Memory B cell (primary cell): ENCODE results near the gene CCDC187.
A peak's percentile ranks its signal among the peaks of the same experiment; 100 is the strongest.

Experiments
- ATAC-seq: fragments of 150-1000 bp; cut with Tn5 transposase; 2 replicates; pipeline ENCODE4 v1.10.0; 2021; ENCODE audit warnings: low read depth, mild to moderate bottlenecking, moderate library complexity
- DNase-seq, 2 donors: peaks; one replicate each; pipeline ENCODE4 v3.0.0; 2022; ENCODE audit warnings: low spot score in 2 of 2
- H3K27ac Mint-ChIP-seq: one replicate; pipeline ENCODE4 v1.8.0; 2022; ENCODE audit warnings: mild to moderate bottlenecking, moderate library complexity, mixed read lengths
- H3K27me3 Mint-ChIP-seq: one replicate; pipeline ENCODE4 v1.8.0; 2022; ENCODE audit warnings: mixed read lengths
- H3K36me3 Mint-ChIP-seq: one replicate; pipeline ENCODE4 v1.8.0; 2022; ENCODE audit warnings: mild to moderate bottlenecking, mixed read lengths
- H3K4me1 Mint-ChIP-seq: one replicate; pipeline ENCODE4 v1.8.0; 2022; ENCODE audit warnings: mixed read lengths
- H3K4me3 Mint-ChIP-seq: one replicate; pipeline ENCODE4 v1.8.0; 2022; ENCODE audit warnings: mild to moderate bottlenecking, moderate library complexity, mixed read lengths
- H3K9me3 Mint-ChIP-seq: one replicate; pipeline ENCODE4 v1.8.0; 2022; ENCODE audit warnings: mixed read lengths

The CCDC187 gene

DNA sequence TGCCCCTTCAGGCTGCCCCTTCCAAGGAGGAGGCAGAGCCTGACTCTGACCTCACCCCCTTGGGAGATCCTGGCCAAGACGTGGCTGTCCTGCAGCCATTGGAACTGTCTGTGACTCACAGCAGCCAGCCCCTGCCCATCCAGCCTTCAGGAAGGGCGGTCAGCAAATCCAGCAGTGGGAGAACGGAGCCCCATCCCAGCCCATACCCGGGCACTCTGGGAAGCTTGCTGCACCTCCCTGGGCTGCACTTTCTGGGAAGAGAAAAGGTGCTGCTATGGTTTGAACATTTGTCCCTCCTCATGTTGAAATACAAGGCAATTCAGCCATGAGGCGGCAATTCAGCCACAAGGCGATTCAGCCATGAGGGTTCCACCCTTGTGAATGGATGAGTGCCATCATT lies 24.4 kb downstream of the CCDC187 start:
- Mint-ChIP-seq H3K4me3 (no peak overlapping the region), H3K4me1 (peaks cover 11% of the 10 kb centered on the region), H3K36me3 (no peaks in the 10 kb centered on the region), H3K27ac (no peak overlapping the region), H3K9me3 (no peaks in the 10 kb centered on the region), H3K27me3 (peaks cover 8% of the 10 kb centered on the region)
- ATAC-seq (no peak), DNase-seq (no peak)

DNA sequence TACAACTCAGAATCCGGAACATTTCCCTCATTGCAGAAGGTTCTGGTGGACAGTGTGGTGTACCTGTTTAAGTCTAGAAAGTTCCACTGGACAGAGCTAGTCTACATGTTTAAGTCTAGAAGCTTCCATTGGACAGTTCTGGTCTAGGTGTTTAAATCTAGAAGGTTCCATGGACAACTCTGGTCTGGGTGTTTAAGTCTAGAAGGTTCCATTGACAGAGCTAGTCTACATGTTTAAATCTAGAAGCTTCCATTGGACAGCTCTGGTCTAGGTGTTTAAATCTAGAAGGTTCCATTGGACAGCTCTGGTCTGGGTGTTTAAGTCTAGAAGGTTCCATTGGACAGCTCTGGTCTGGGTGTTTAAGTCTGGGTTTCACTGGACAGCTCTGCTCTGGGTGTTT lies 25.0 kb downstream of the CCDC187 start:
- Mint-ChIP-seq H3K4me3 (no peak overlapping the region), H3K27ac (no peak overlapping the region), H3K36me3 (no peaks in the 10 kb centered on the region), H3K4me1 (peaks cover 11% of the 10 kb centered on the region), H3K27me3 (peaks cover 8% of the 10 kb centered on the region), H3K9me3 (no peaks in the 10 kb centered on the region)
- DNase-seq = no peak
- no peak for ATAC-seq

DNA sequence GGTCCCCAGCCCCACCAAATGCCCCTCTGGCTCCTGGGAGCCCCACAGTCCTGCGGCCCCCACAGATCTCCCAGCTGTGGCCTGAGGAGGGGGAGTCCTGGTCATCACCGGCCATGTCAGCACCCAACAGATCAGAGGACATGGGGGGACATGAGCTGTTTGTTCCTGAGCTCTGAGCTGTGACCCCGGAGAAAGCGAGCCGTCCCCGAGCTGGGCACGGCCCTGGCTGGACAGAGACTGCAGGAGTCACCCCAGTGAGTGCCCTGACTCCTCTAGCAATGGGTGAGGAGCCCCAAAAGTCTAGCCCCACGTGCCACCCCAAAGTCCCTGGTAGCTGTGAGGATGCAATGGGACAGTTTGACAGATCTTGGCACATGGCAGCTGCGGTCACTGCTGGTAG lies 25.7 kb downstream of the CCDC187 start:
- DNase-seq (no peak), ATAC-seq (no peak)
- H3K9me3 Mint-ChIP-seq = no peaks in the 10 kb centered on the region
- no peaks in the 10 kb centered on the region for H3K36me3 Mint-ChIP-seq
- peaks cover 5% of the 10 kb centered on the region for H3K27me3 Mint-ChIP-seq
- H3K4me1 Mint-ChIP-seq = peaks cover 6% of the 10 kb centered on the region
- no peak overlapping the region for H3K27ac Mint-ChIP-seq
- no peak overlapping the region for H3K4me3 Mint-ChIP-seq

DNA sequence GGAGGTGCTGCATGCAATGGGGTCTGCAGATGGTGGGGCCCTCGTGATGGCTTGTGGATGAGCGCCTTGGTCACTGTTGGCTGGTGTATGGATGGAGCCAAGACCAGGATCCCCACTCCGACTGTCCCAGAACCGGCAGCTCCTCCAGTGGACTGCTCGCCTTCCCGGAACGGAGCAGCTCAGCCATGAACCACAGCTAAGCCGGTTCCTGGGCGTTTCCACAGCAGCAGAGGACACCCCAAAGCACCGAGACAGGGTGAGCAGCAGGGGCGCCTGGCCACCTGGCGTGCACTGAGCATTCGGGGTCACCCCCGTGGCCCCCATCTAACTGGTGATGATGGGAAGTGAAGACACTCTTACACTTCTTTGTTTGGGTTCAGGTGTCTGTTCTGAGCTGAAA lies 26.1 kb downstream of the CCDC187 start:
- Mint-ChIP-seq H3K27me3 (peaks cover 5% of the 10 kb centered on the region), H3K36me3 (no peaks in the 10 kb centered on the region), H3K4me3 (no peak overlapping the region), H3K27ac (no peak overlapping the region), H3K4me1 (peaks cover 6% of the 10 kb centered on the region), H3K9me3 (no peaks in the 10 kb centered on the region)
- ATAC-seq (no peak), DNase-seq (no peak)

DNA sequence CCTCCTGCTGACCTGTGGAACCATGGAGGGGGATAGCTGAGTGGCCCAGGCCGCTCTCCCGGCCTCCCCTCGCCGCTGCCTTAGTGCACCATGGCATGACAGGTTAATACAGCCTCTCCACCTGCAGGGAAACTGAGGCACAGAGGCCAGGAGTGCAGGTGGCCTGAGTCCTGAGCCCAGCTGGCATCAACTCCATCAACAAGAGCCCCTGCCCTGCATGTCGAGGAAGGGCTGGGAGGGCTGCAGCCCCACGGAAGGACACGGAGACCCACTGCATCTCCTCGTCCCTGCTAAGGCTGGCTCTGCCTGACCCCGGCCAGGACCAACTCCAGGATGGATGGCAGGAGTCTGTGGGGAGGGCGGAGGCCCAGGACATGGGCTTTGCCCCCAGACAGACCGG lies 27.2 kb downstream of the CCDC187 start:
- H3K27ac Mint-ChIP-seq = no peak overlapping the region
- no peaks in the 10 kb centered on the region for H3K4me1 Mint-ChIP-seq
- DNase-seq = no peak
- H3K27me3 Mint-ChIP-seq = peaks cover 5% of the 10 kb centered on the region
- no peaks in the 10 kb centered on the region for H3K9me3 Mint-ChIP-seq
- H3K4me3 Mint-ChIP-seq = no peak overlapping the region
- ATAC-seq = no peak
- no peaks in the 10 kb centered on the region for H3K36me3 Mint-ChIP-seq

DNA sequence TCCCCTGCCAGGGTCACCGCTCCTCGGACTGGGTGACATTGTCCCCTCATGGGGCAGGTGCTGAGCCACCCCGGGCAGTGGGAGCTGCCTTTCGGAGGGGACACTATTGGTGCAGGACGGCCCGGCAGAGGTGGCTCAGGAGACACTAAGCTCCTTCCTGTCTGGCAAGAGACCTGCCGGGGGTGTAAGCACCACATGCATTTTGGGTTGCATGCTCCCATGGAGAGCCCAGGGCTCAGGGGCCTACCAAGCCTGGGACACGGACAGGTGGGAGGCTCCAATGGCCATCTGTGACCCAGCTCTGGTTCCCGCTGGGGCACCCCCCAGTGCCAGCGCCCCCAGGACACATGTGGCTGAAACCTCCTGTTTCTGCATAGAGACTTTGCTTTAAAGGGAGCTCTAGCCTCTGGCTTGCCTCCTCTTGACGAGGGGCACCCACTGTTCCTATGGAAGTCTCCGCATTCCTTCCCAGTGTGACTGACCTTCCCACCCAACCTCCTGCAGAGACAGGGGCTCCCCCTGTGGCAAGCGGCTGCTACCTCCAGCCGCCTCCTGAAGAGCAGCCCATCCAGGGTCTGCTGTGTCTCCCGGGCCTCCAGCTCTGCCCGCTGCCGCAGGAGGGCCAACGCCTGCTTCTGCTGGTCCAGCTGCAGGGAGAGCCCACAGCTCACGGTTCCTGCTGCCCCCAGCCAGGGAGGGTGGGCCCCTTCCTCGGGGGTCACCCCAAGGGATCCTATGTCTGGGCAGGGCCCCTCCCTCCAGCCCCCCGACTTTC lies 28.1 kb downstream of the CCDC187 start:
- Mint-ChIP-seq H3K27ac (no peak overlapping the region), H3K4me3 (no peak overlapping the region), H3K9me3 (no peaks in the 10 kb centered on the region), H3K36me3 (no peaks in the 10 kb centered on the region), H3K27me3 (peaks cover 3% of the 10 kb centered on the region), H3K4me1 (no peaks in the 10 kb centered on the region)
- ATAC-seq (no peak), DNase-seq (no peak)

DNA sequence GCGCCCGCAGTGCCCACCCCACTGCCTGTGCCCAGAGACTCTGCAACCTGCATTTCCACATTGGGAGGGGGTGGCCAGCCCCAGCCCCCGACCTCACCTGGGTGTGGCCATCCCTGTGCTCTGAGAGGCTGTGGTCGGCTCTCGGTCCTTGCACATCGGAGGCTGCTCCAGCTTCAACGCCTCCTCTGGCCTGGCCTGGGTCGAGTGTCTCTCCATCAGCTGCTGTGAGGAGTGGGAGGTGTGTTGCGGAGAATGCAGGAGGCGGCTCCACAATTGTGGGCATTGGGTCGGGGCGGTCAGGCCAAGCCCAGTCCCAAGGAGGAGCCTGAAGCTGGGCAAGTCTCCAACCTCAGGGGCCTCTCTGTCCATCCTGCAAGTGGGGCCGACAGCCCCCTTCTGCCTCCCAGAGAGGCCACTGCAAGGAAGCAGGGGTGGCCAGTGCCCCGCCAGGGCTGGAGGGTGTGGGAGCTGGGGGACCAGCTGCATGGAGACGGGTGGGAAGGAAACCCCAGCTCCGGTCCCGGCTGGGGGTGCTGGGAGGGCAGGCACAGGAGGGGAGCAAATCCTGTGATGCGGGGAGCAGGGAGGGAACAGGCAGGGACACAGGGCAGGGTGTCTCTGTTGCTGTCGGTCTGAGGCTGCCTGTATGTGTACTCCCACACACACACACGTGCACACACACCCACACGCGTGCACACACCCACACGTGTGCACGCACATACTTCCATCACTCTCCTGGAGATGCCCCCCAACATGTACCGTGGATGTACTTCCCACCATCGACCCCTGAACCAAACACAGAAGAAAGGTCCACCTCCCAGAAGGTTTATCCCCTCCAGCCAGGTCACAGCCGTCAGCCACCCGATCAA lies 28.9 kb downstream of the CCDC187 start:
- no peak overlapping the region for H3K27ac Mint-ChIP-seq
- H3K9me3 Mint-ChIP-seq = no peaks in the 10 kb centered on the region
- H3K4me3 Mint-ChIP-seq = no peak overlapping the region
- H3K27me3 Mint-ChIP-seq = peaks cover 3% of the 10 kb centered on the region
- DNase-seq = no peak
- no peaks in the 10 kb centered on the region for H3K36me3 Mint-ChIP-seq
- no peak for ATAC-seq
- H3K4me1 Mint-ChIP-seq = no peaks in the 10 kb centered on the region

DNA sequence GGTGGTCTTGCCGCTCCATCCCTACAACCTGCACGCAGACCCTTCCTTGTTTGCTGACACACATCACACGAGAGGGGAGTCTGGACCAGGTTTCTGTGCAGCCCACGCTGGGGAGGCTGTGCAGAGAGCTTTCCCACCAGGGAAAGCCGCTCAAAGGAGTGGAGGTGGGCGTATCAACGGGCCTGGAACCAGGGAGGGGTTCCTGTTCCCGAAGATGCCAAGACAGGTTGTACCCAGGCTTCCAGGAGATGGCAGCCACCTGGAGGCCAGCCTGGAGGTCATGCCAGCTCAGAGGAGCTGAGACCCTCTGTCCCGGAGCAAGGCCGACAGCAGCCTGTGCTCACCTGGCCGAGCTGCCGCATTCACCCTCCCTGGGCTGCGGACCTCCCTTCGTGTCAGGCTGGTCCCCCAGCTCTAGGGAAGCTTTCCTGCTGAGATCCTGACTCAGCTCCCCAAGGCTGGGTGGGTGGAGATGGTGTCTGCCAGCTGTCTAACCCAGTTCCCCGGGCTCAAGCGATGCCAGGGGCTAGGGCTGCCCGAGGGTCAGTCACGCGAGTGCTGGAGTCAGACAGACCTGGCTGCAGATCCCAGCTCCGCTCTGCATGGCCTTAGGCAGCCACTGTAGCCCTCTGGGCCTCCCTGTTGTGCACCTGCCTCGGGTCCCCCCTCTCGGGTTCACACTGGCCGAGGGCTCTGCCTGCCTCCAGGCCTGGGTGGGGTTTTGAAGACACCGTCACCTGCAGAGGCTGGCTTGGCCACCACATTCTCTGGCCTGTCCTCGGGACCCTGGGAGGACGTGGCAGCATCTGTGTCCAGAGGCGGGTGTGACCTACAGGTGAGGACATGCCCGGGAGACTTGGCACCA lies 29.7 kb downstream of the CCDC187 start:
- Mint-ChIP-seq H3K4me1 (no peaks in the 10 kb centered on the region), H3K27ac (no peak overlapping the region), H3K9me3 (no peaks in the 10 kb centered on the region), H3K27me3 (peaks cover 5% of the 10 kb centered on the region), H3K36me3 (no peaks in the 10 kb centered on the region), H3K4me3 (no peak overlapping the region)
- ATAC-seq (no peak), DNase-seq (no peak)

DNA sequence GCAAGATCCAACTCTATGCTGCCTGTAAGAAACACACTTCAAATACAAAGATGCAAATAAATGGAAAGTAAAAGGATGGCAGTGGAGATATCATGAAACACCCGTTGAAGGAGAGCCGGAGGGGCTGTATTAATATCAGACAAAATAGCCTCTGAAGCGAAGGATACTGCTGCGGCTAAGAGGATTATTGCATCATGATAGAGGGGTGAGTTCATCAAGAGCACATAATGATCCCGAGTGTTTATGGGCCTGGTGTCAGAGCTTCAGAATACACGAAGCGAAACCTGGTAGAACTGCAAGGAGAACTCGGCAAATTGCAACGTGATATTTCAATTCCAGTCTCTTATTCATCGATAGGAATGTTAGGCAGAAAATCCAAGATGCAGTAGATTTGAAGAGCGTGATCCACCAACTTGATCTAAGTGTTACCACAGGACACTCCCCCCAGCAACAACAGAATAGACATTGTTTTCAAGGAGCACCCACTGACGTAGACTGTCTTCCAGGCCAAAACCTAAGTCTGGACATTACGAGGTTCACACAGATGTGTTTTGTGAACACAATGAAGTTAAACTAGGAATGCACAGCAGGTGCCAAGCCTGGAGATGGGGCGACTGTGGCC lies 30.5 kb downstream of the CCDC187 start:
- Mint-ChIP-seq H3K4me3 (no peak overlapping the region), H3K36me3 (no peaks in the 10 kb centered on the region), H3K27ac (no peak overlapping the region), H3K9me3 (no peaks in the 10 kb centered on the region), H3K4me1 (no peaks in the 10 kb centered on the region), H3K27me3 (peaks cover 8% of the 10 kb centered on the region)
- no peak for ATAC-seq
- DNase-seq = no peak

DNA sequence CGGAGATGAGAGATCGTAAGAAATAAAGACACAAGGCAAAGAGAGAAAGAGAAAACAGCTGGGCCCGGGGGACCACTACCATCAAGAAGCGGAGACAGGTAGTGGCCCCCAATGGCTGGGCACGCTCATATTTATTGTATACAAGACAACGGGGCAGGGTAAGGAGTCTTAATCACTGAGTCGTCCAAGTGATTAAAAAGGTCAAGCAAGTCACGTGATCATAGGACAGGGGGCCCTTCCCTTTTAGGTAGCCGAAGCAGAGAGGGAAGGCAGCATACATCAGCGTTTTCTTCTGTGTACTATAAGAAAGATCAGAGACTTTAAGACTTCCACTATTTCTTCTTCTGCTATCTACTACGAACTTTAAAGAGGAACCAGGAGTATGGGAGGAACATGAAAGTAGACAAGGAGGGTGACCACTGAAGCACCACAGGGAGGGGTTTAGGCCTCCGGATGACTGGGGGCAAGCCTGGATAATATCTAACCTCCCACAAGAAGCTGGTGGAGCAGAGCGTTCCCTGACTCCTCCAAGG lies 33.7 kb downstream of the CCDC187 start:
- H3K4me3 Mint-ChIP-seq = no peak overlapping the region
- no peak overlapping the region for H3K27ac Mint-ChIP-seq
- DNase-seq (no peak), ATAC-seq (no peak)
- peaks cover 4% of the 10 kb centered on the region for H3K4me1 Mint-ChIP-seq
- H3K36me3 Mint-ChIP-seq = no peaks in the 10 kb centered on the region
- H3K9me3 Mint-ChIP-seq = no peaks in the 10 kb centered on the region
- H3K27me3 Mint-ChIP-seq = peaks cover 4% of the 10 kb centered on the region

DNA sequence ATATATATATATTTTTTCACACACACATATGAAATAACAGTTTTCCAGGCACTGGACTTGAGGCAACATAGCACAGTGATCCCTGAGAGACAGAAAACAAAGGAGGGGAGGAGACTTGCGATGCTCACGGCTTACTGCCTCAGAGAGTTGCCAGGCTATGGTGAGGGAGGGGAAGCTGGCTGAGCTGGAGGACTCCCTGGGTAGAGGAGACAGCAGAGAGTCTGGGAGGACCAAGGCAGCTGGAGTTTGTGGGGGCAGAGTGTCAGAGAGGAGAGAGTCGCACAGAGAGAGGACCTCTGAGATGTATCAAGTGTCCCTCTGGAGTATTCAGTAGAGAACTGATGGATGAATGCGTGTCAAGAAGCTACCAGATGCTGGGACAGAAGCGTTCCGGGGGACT lies 35.2 kb downstream of the CCDC187 start:
- no peaks in the 10 kb centered on the region for H3K36me3 Mint-ChIP-seq
- H3K27me3 Mint-ChIP-seq = peaks cover 4% of the 10 kb centered on the region
- no peak overlapping the region for H3K27ac Mint-ChIP-seq
- ATAC-seq = no peak
- no peak for DNase-seq
- no peak overlapping the region for H3K4me3 Mint-ChIP-seq
- no peaks in the 10 kb centered on the region for H3K9me3 Mint-ChIP-seq
- H3K4me1 Mint-ChIP-seq = peaks cover 4% of the 10 kb centered on the region

DNA sequence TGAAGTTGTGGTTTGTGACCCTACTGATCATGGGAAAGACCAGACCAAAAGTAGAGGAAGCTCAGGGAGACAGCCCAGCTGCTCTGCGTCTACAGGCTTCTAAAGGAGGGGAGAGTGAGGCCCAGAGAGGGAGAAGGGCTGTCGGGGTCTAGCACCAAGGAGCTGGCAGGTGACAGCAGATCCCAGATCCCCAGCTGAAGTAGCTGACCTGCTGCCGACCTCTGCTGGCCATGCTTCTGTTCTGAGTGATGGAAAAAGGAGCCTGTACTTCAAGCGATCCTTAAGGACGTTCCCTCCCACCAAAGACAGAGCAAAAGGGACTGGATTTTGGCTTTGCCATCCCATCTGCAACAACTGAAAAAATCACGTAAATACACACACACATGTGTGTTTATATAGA lies 35.6 kb downstream of the CCDC187 start:
- no peak for DNase-seq
- ATAC-seq = no peak
- H3K27ac Mint-ChIP-seq = no peak overlapping the region

DNA sequence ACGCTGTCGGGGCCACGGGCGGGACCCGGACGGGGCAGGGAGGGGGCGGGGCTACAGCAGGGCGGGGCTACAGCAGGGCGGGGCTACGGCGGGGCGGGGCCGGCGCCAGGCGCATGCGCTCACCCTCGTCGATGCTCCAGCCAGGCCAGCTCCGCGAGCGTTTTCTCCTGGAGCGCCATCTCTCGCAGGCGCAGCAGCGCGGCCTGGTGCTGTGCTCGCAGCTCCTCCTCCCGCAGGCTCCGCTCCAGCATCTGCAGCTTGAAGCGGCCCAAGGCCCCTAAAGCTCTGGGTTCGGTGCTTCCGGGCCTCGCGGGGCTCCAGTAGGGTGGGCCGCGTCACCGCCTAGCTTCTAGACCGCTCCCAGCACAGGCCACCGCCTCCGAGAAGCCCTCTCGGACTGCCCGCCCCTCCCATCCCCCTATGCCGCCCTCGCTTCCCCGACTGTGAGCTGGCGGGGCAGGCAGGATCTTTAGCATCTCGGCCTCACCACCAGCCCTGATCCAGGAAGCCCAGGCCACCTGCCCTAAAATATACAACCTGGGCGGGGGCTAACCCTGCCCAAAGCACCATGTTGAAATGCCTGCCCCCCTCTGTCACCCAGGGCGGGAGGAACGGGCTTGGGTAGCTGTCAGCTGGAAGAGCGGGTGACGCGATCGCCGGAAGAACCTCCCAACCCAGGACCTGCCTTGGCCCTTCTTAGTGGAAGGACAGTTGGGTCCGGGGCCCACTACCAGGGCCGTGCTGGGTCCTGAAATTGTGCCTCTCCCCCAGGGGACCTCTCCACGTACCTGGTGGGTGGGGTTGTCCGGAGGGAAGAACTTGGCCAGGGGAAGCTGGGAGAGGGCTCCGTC lies 36.4 kb downstream of the CCDC187 start:
- H3K4me1 Mint-ChIP-seq = peaks cover 4% of the 10 kb centered on the region
- H3K4me3 Mint-ChIP-seq = peak overlapping the region; percentile 82
- DNase-seq (peak; percentile 71 to 73), ATAC-seq (peak; percentile 92)
- H3K9me3 Mint-ChIP-seq = no peaks in the 10 kb centered on the region
- H3K27ac Mint-ChIP-seq = no peak overlapping the region
- H3K36me3 Mint-ChIP-seq = no peaks in the 10 kb centered on the region
- peaks cover 4% of the 10 kb centered on the region for H3K27me3 Mint-ChIP-seq

More for the DNA sequence above, 35.6 kb downstream of the CCDC187 start:
- Mint-ChIP-seq H3K4me1 (peaks cover 4% of the 10 kb centered on the region), H3K9me3 (no peaks in the 10 kb centered on the region), H3K4me3 (peak overlapping the region; percentile 82), H3K27me3 (peaks cover 4% of the 10 kb centered on the region), H3K36me3 (no peaks in the 10 kb centered on the region)
